Measurements from ENCODE around the gene EHMT2. TPM values are rescaled to one million over a fixed set of nuclear protein-coding genes. Genes with fewer than 3 reads are reported as not detected.
"Not testable (repeated sequence)": the region's sequence is repeated elsewhere in the genome, so short reads cannot be mapped to it uniquely, and the experiment has no call there.

EHMT2 gene
- total RNA-seq, 3 donors from 2014 or later (not counting 1 experiment from before 2014, with no cell fraction given), result 49.3 to 56.6 (median 55.8) TPM

DNA sequence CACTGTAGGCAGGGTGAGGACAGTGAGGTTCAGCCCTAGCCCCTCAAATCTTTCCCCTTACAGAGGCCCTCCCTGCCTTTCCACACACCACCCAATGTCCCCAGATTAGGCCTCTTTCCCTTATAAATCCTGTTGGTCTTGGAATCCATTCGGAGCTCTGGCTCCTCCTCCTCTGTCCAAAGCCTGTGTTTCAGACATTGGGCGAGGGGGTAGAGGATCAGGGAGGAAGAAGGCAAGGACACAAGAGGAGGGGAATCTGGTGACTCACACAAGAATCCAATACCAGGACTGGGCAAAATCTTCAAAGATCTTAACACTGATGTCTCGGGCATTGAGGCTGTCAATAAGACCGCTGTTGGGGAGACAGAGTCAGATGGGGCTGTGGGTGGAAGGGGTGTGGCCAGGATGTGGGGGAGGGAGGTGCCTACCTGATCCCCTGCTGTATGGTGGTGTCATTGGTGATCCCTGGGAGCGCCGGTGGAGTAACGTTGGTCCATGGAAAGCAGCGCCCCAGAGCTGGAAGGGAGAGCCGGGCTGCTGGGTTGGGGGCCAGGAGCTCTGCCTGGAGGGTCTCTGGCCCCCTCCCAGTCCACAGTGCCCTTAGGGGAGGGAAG is 26.3 kb downstream of the EHMT2 start:
- Histone ChIP-seq H3K4me1 (ENCODE audit: control insufficient read depth, insufficient read depth, low read length) (no peaks in the 10 kb centered on the region), H3K36me3 (ENCODE audit: control insufficient read depth, insufficient read depth, low read length) (no peaks in the 10 kb centered on the region), H3K27me3 (ENCODE audit: control insufficient read depth, insufficient read depth, low read length) (no peaks in the 10 kb centered on the region), H3K4me3 (ENCODE audit: low read length) (no peak overlapping the region), H3K27ac (ENCODE audit: low read length) (no peak overlapping the region), H3K9me3 (ENCODE audit: control insufficient read depth, insufficient read depth, low read length) (no peaks in the 10 kb centered on the region)
- ATAC-seq (no peak), DNase-seq (no peak)
- H3K27me3 Mint-ChIP-seq (ENCODE audit: low read depth in 2 of 2), result no peaks in the 10 kb centered on the region
- H3K9me3 Mint-ChIP-seq, result no peaks in the 10 kb centered on the region
- intact Hi-C loops (cut with micrococcal nuclease), result no loop called here
- no peaks in the 10 kb centered on the region for H3K4me1 Mint-ChIP-seq
- H3K27ac Mint-ChIP-seq, result no peak overlapping the region
- no peak overlapping the region for H3K4me3 Mint-ChIP-seq
- no peaks in the 10 kb centered on the region for H3K36me3 Mint-ChIP-seq
- 82% methylated on average over 8 of the region's 9 CpGs for WGBS (ENCODE audit: insufficient coverage)
- TF ChIP-seq, protein P1, sequence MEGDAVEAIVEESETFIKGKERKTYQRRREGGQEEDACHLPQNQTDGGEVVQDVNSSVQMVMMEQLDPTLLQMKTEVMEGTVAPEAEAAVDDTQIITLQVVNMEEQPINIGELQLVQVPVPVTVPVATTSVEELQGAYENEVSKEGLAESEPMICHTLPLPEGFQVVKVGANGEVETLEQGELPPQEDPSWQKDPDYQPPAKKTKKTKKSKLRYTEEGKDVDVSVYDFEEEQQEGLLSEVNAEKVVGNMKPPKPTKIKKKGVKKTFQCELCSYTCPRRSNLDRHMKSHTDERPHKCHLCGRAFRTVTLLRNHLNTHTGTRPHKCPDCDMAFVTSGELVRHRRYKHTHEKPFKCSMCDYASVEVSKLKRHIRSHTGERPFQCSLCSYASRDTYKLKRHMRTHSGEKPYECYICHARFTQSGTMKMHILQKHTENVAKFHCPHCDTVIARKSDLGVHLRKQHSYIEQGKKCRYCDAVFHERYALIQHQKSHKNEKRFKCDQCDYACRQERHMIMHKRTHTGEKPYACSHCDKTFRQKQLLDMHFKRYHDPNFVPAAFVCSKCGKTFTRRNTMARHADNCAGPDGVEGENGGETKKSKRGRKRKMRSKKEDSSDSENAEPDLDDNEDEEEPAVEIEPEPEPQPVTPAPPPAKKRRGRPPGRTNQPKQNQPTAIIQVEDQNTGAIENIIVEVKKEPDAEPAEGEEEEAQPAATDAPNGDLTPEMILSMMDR (IDR thresholded peaks at IDR 0.05), result no peak

GRCh38 chr6:31870385-31870921 is 27.0 kb downstream of the EHMT2 start:
- no peaks in the 10 kb centered on the region for H3K27me3 ChIP-seq (ENCODE audit: control insufficient read depth, insufficient read depth, low read length)
- Mint-ChIP-seq H3K27me3 (ENCODE audit: low read depth in 2 of 2) (no peaks in the 10 kb centered on the region), H3K4me1 (no peaks in the 10 kb centered on the region), H3K36me3 (no peaks in the 10 kb centered on the region), H3K9me3 (no peaks in the 10 kb centered on the region), H3K27ac (no peak overlapping the region), H3K4me3 (no peak overlapping the region)
- 89% methylated on average over 16 of the region's 16 CpGs for WGBS (ENCODE audit: insufficient coverage)
- ATAC-seq, result no peak
- no peak overlapping the region for H3K4me3 ChIP-seq (ENCODE audit: low read length)
- H3K36me3 ChIP-seq (ENCODE audit: control insufficient read depth, insufficient read depth, low read length), result no peaks in the 10 kb centered on the region
- TF ChIP-seq, protein P1 (IDR thresholded peaks at IDR 0.05), result no peak
- no peak overlapping the region for H3K27ac ChIP-seq (ENCODE audit: low read length)
- H3K4me1 ChIP-seq (ENCODE audit: control insufficient read depth, insufficient read depth, low read length), result no peaks in the 10 kb centered on the region
- no peaks in the 10 kb centered on the region for H3K9me3 ChIP-seq (ENCODE audit: control insufficient read depth, insufficient read depth, low read length)
- DNase-seq, result no peak
- intact Hi-C loops (cut with micrococcal nuclease), result no loop called here

- H3K4me1 ChIP-seq (ENCODE audit: control insufficient read depth, insufficient read depth, low read length), result peaks cover 2% of the 10 kb centered on the region
- TF ChIP-seq, protein P1 (IDR thresholded peaks at IDR 0.05), result no peak
- Mint-ChIP-seq H3K27ac (no peak overlapping the region), H3K27me3 (ENCODE audit: low read depth in 2 of 2) (no peaks in the 10 kb centered on the region), H3K9me3 (no peaks in the 10 kb centered on the region), H3K36me3 (no peaks in the 10 kb centered on the region), H3K4me3 (no peak overlapping the region), H3K4me1 (peaks cover 0 to 1% of the 10 kb centered on the region in 2 donors)
- DNase-seq (no peak), ATAC-seq (no peak)
- H3K9me3 ChIP-seq (ENCODE audit: control insufficient read depth, insufficient read depth, low read length), result no peaks in the 10 kb centered on the region
- H3K4me3 ChIP-seq (ENCODE audit: low read length), result no peak overlapping the region
- no peaks in the 10 kb centered on the region for H3K36me3 ChIP-seq (ENCODE audit: control insufficient read depth, insufficient read depth, low read length)
- no peaks in the 10 kb centered on the region for H3K27me3 ChIP-seq (ENCODE audit: control insufficient read depth, insufficient read depth, low read length)
- intact Hi-C loops (cut with micrococcal nuclease), result no loop called here
- H3K27ac ChIP-seq (ENCODE audit: low read length), result no peak overlapping the region
- 85% methylated on average over 8 of the region's 8 CpGs for WGBS (ENCODE audit: insufficient coverage)
Measured at GRCh38 chr6:31869343-31869742, 28.2 kb downstream of the EHMT2 start.

DNA sequence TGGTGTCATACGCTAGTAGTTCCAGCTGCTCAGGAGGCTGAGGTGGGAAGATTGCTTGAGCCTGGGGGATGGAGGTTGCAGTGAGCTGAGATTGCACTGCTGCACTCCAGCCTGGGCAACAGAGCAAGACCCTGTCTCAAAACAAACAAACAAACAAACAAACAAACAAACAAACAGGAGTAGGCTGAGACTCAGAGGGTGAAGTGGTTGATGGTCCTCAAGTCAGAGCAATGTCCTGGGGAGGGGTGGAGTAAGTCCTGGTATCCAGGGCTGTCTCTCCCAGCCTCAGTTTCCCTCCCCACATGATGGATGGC is 28.9 kb downstream of the EHMT2 start:
- H3K36me3 Mint-ChIP-seq; H3K9me3 Mint-ChIP-seq; H3K27ac ChIP-seq (ENCODE audit: low read length); H3K4me3 ChIP-seq (ENCODE audit: low read length); H3K27me3 ChIP-seq (ENCODE audit: control insufficient read depth, insufficient read depth, low read length); ATAC-seq; intact Hi-C loops (cut with micrococcal nuclease); H3K36me3 ChIP-seq (ENCODE audit: control insufficient read depth, insufficient read depth, low read length); DNase-seq; H3K27me3 Mint-ChIP-seq (ENCODE audit: low read depth in 2 of 2); H3K9me3 ChIP-seq (ENCODE audit: control insufficient read depth, insufficient read depth, low read length); H3K27ac Mint-ChIP-seq; H3K4me3 Mint-ChIP-seq; H3K4me1 Mint-ChIP-seq; H3K4me1 ChIP-seq (ENCODE audit: control insufficient read depth, insufficient read depth, low read length): not testable (repeated sequence)
- 75% methylated on average over 1 of the region's 1 CpG for WGBS (ENCODE audit: insufficient coverage)

Measured in natural killer cell (primary cell).